K562 (cell line): Measurements from ENCODE around the gene NBPF20. TPM values are rescaled to one million over a fixed set of nuclear protein-coding genes. Genes with fewer than 3 reads are reported as not detected.
A peak's percentile ranks its signal among the peaks of the same experiment; 100 is the strongest.

Source experiments
- BMI1 ChIP-seq: fragments of 150-350 bp; IDR thresholded peaks from 2 replicates; pipeline ENCODE4 v1.6.1; 2014; ENCODE audit warnings: low read length
- CBX1 ChIP-seq: sonication (generic); IDR thresholded peaks from 2 replicates; pipeline ENCODE4 v1.6.1; 2016; ENCODE audit warnings: antibody characterized with exemption, low read depth, mild to moderate bottlenecking
- DIDO1 ChIP-seq: fragments of 450-650 bp; IDR thresholded peaks from 2 replicates; pipeline ENCODE4 v1.6.1; 2016; ENCODE audit warnings: low read depth, missing biosample characterization, missing genetic modification characterization
- E2F6 ChIP-seq, 2 experiments: IDR thresholded peaks; 2 replicates each; pipeline ENCODE4 v1.6.1; 2011; ENCODE audit warnings: borderline replicate concordance in 1 of 2, control low read depth in 1 of 2, low read depth in 1 of 2, low read length in 1 of 2, mild to moderate bottlenecking in 1 of 2, mixed read lengths in 1 of 2, moderate library complexity in 1 of 2; ENCODE audit not compliant: insufficient read depth in 1 of 2, insufficient read length in 1 of 2, poor library complexity in 1 of 2, severe bottlenecking in 1 of 2; ENCODE audit errors: extremely low read depth in 1 of 2
- E4F1 ChIP-seq: fragments of 250-450 bp; sonication (Bioruptor Pico); IDR thresholded peaks from 2 replicates; pipeline ENCODE4 v1.5.0; 2021; ENCODE audit warnings: mild to moderate bottlenecking, borderline replicate concordance
- HDAC1 ChIP-seq, 2 experiments: fragments of 450-650 bp; IDR thresholded peaks; 2 replicates each; pipeline ENCODE4 v1.6.1; 2016 to 2017; ENCODE audit warnings: inconsistent platforms in 1 of 2, mild to moderate bottlenecking in 1 of 2, moderate library complexity in 1 of 2
- HMGN3 ChIP-seq: IDR thresholded peaks from 2 replicates; pipeline ENCODE4 v1.6.1; 2011; ENCODE audit warnings: borderline replicate concordance, low read depth, mild to moderate bottlenecking, mixed read lengths, low read length; ENCODE audit not compliant: insufficient read length; ENCODE audit errors: extremely low read depth
- HNRNPLL ChIP-seq: fragments of 200-400 bp; formaldehyde crosslinking; IDR thresholded peaks from 2 replicates; pipeline ENCODE4 v1.6.1; 2017; ENCODE audit warnings: low read length, low read depth, mild to moderate bottlenecking; ENCODE audit not compliant: poor library complexity, severe bottlenecking
- MXD1 ChIP-seq: fragments of 250-450 bp; sonication (Bioruptor Pico); IDR thresholded peaks from 2 replicates; pipeline ENCODE4 v1.8.0; 2021; ENCODE audit warnings: borderline replicate concordance, mild to moderate bottlenecking, moderate library complexity; ENCODE audit not compliant: poor library complexity, severe bottlenecking
- NUFIP1 ChIP-seq: fragments of 450-650 bp; IDR thresholded peaks from 2 replicates; pipeline ENCODE4 v1.6.1; 2018; ENCODE audit not compliant: partially characterized antibody
- PCBP2 ChIP-seq: fragments of 200-400 bp; formaldehyde crosslinking; IDR thresholded peaks from 2 replicates; pipeline ENCODE4 v1.6.1; 2018; ENCODE audit warnings: low read length, low read depth, mild to moderate bottlenecking, moderate library complexity; ENCODE audit not compliant: poor library complexity, severe bottlenecking
- PHF20 ChIP-seq: fragments of 450-650 bp; IDR thresholded peaks from 2 replicates; pipeline ENCODE4 v1.6.1; 2018; ENCODE audit not compliant: partially characterized antibody
- RBM17 ChIP-seq: fragments of 200-400 bp; formaldehyde crosslinking; IDR thresholded peaks from 2 replicates; pipeline ENCODE4 v1.6.1; 2017; ENCODE audit warnings: low read depth, mild to moderate bottlenecking, low read length, borderline replicate concordance
- RFX5 ChIP-seq: IDR thresholded peaks from 2 replicates; pipeline ENCODE4 v1.6.1; 2011; ENCODE audit warnings: low read depth, mild to moderate bottlenecking, improper control_type of control experiment, low read length
- SAP30 ChIP-seq: fragments of 200-600 bp; sonication (generic); IDR thresholded peaks from 2 replicates; pipeline ENCODE4 v1.6.1; 2012; ENCODE audit warnings: borderline replicate concordance, low read depth, mild to moderate bottlenecking, moderate library complexity, low read length, control low read depth, inconsistent platforms; ENCODE audit not compliant: insufficient read depth, poor library complexity, severe bottlenecking
- SMAD4 ChIP-seq: fragments of 250-450 bp; sonication (Bioruptor Pico); conservative IDR thresholded peaks from 2 replicates; pipeline ENCODE4 v1.8.0; 2021; ENCODE audit warnings: inconsistent platforms, mild to moderate bottlenecking, moderate library complexity
- SMARCA4 ChIP-seq: fragments of 450-650 bp; IDR thresholded peaks from 2 replicates; pipeline ENCODE4 v1.6.1; 2016
- ZNF124 ChIP-seq: sonication (generic); formaldehyde crosslinking; IDR thresholded peaks from 2 replicates; pipeline ENCODE4 v1.8.1; 2022; ENCODE audit warnings: missing genetic modification reagents
- ZNF24 ChIP-seq: fragments of 450-650 bp; IDR thresholded peaks from 2 replicates; pipeline ENCODE4 v1.6.1; 2016
- ZNF507 ChIP-seq: conservative IDR thresholded peaks from 2 replicates; pipeline ENCODE4 v1.6.1; 2017; ENCODE audit warnings: missing genetic modification characterization, missing compliant biosample characterization
- ZNF764 ChIP-seq: fragments of 250-450 bp; sonication (Bioruptor Pico); IDR thresholded peaks from 2 replicates; pipeline ENCODE4 v1.4.0; 2020; ENCODE audit warnings: low read depth, mild to moderate bottlenecking, moderate library complexity
- polyA plus RNA-seq, 8 experiments: library from polyadenylated mRNA; depleted of rRNA in 4 of 8; stranded (reverse) in 5 of 8; unstranded in 3 of 8; fragments of >200 nt; fragmentation: Nextera tagmentation in 2 of 8; fragmentation: Illumina TruSeq in 1 of 8; extraction: Ambion mirVana in 2 of 8; extraction: Trizol in 1 of 8; gene quantifications; 2 replicates each; pipeline versions ENCODE4 v1.2.1 to v1.2.3, GENCODE V29; 2011 to 2014; ENCODE audit warnings: inconsistent platforms in 1 of 8, missing spikeins in 1 of 8
- total RNA-seq, 7 experiments: library from RNA; depleted of rRNA in 6 of 7; stranded (reverse); fragments of >200 nt in 6 of 7; fragmentation: Illumina TruSeq in 2 of 7; extraction: Trizol in 2 of 7; gene quantifications; 2 replicates each; pipeline versions ENCODE4 v1.2.1 to v1.2.3, GENCODE V29; 2011 to 2021; ENCODE audit warnings: low replicate concordance in 1 of 7
- TF ChIP-seq, protein P1 (sequence below): fragments of 250-450 bp; sonication (Bioruptor Pico); IDR thresholded peaks from 2 replicates; pipeline ENCODE4 v1.9.0; 2021; ENCODE audit warnings: mild to moderate bottlenecking, inconsistent platforms

The NBPF20 gene
- total and polyA plus RNA-seq, 9 of the 15 experiments (the other 6 are each of a cell fraction or from before 2014, with no cell fraction given): 0.38 to 2.7 (median 1.00) TPM

- TF ChIP-seq E4F1 (CRISPR knock-in tag): no peak
- TF ChIP-seq SAP30: no peak
- TF ChIP-seq RFX5: no peak
- no peak for TF ChIP-seq NUFIP1
- no peak for TF ChIP-seq BMI1
- no peak for TF ChIP-seq E2F6 (IDR thresholded peaks at IDR 0.05; ENCODE audit: borderline replicate concordance in 1 of 2, extremely low read depth in 1 of 2, insufficient read depth in 1 of 2, insufficient read length in 1 of 2, low read depth in 1 of 2, low read length in 1 of 2, poor library complexity in 1 of 2, severe bottlenecking in 1 of 2)
- no peak for TF ChIP-seq ZNF507 (tag)
- no peak for TF ChIP-seq ZNF124 (CRISPR knock-in tag)
- no peak for TF ChIP-seq PCBP2
- TF ChIP-seq HNRNPLL: no peak
- no peak for TF ChIP-seq CBX1
- peak; percentile 70; the same call in 1 of the 2 replicates for TF ChIP-seq SMAD4 (CRISPR knock-in tag)
- TF ChIP-seq SMARCA4: no peak
- TF ChIP-seq RBM17: no peak
- no peak for TF ChIP-seq ZNF24
- TF ChIP-seq ZNF764 (CRISPR knock-in tag): no peak
- TF ChIP-seq MXD1 (CRISPR knock-in tag): no peak
- TF ChIP-seq HMGN3: peak; percentile 21
- no peak for TF ChIP-seq HDAC1 (IDR thresholded peaks at IDR 0.05)
- no peak for TF ChIP-seq DIDO1 (tag)
- peak; percentile 32 for TF ChIP-seq PHF20
- TF ChIP-seq, protein P1, sequence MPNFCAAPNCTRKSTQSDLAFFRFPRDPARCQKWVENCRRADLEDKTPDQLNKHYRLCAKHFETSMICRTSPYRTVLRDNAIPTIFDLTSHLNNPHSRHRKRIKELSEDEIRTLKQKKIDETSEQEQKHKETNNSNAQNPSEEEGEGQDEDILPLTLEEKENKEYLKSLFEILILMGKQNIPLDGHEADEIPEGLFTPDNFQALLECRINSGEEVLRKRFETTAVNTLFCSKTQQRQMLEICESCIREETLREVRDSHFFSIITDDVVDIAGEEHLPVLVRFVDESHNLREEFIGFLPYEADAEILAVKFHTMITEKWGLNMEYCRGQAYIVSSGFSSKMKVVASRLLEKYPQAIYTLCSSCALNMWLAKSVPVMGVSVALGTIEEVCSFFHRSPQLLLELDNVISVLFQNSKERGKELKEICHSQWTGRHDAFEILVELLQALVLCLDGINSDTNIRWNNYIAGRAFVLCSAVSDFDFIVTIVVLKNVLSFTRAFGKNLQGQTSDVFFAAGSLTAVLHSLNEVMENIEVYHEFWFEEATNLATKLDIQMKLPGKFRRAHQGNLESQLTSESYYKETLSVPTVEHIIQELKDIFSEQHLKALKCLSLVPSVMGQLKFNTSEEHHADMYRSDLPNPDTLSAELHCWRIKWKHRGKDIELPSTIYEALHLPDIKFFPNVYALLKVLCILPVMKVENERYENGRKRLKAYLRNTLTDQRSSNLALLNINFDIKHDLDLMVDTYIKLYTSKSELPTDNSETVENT (CRISPR knock-in tag): peak; percentile 29; the same call in 1 of the 2 replicates
These were observed at the start of gene NBPF20 (continued) for GRCh38 chr1:145425436-145426029.
